Measurements from ENCODE around the gene PARP15. TPM values are rescaled to one million over a fixed set of nuclear protein-coding genes. Genes with fewer than 3 reads are reported as not detected.

The PARP15 gene
- total RNA-seq, 2 experiments from 2014 or later = 41.6 to 41.8 TPM

GRCh38 chr3:122560680-122561079, 16.8 kb upstream of the PARP15 start:
- H3K36me3 ChIP-seq (ENCODE audit: insufficient read depth, low read length) = peaks cover 42% of the 10 kb centered on the region
- no peaks in the 10 kb centered on the region for H3K9me3 ChIP-seq (ENCODE audit: control insufficient read depth in 1 of 2, insufficient read depth in 1 of 2, low read length in 2 of 2)
- intact Hi-C loops (cut with DNase I, micrococcal nuclease) = loop anchor here (1.0 to 10.0 kb wide), 9 partner anchors 119 to 1016 kb away; partner anchors contain the start of genes POLQ (in 2 of the 2), SEC22A (in 2 of the 2), FAM162A (in 1 of the 2) and HSPBAP1 (in 1 of the 2)
- peaks cover 78% of the 10 kb centered on the region for H3K36me3 Mint-ChIP-seq (ENCODE audit: low read depth)
- H3K27me3 ChIP-seq (ENCODE audit: control insufficient read depth in 1 of 2, insufficient read depth in 2 of 2, low read length in 2 of 2) = no peaks in the 10 kb centered on the region
- peak overlapping the region; percentile 76 for H3K4me3 Mint-ChIP-seq
- H3K27ac Mint-ChIP-seq = peak overlapping the region; percentile 79
- H3K4me1 ChIP-seq (ENCODE audit: insufficient read depth, low read length) = peaks cover 41% of the 10 kb centered on the region
- DNase-seq = peak in 13 of 14 experiments; percentile 7 to 82 (median 45)
- no peaks in the 10 kb centered on the region for H3K27me3 Mint-ChIP-seq
- H3K4me3 ChIP-seq (ENCODE audit: low read length) = no peak overlapping the region
- ChIA-PET CTCF (interaction anchor here (0.7 to 7.0 kb wide), 3 partner anchors 21 to 119 kb away, joined by 3 to 45 read pairs (median 4); no protein-coding TSS in a partner anchor), POLR2A (interaction anchor here (0.8 to 8.6 kb wide), 2 partner anchors 67 to 118 kb away, joined by 3 to 94 read pairs; partner anchors contain the start of gene PARP14)
- no peaks in the 10 kb centered on the region for H3K9me3 Mint-ChIP-seq
- H3K4me1 Mint-ChIP-seq (ENCODE audit: low read depth) = peaks cover 53% of the 10 kb centered on the region
- peak; percentile 22 for ATAC-seq (ENCODE audit: poor library complexity)
- H3K27ac ChIP-seq (ENCODE audit: low read depth in 1 of 2, low read length in 2 of 2) = no peak overlapping the region
- TF ChIP-seq CTCF (IDR thresholded peaks at IDR 0.05) = peak; percentile 82

GRCh38 chr3:122562923-122563716, 14.3 kb upstream of the PARP15 start:
- Histone ChIP-seq H3K36me3 (ENCODE audit: insufficient read depth, low read length) (peaks cover 40% of the 10 kb centered on the region), H3K27ac (ENCODE audit: low read depth in 1 of 2, low read length in 2 of 2) (peak overlapping the region; percentile 83 to 88), H3K4me1 (ENCODE audit: insufficient read depth, low read length) (peaks cover 63% of the 10 kb centered on the region), H3K27me3 (ENCODE audit: control insufficient read depth in 1 of 2, insufficient read depth in 2 of 2, low read length in 2 of 2) (no peaks in the 10 kb centered on the region), H3K9me3 (ENCODE audit: control insufficient read depth in 1 of 2, insufficient read depth in 1 of 2, low read length in 2 of 2) (no peaks in the 10 kb centered on the region), H3K4me3 (ENCODE audit: low read length) (peak overlapping the region; percentile 92)
- intact Hi-C loops (cut with DNase I, micrococcal nuclease) = loop anchor here (5.0 to 10.0 kb wide), 7 partner anchors 181 to 1018 kb away; partner anchors contain the start of genes POLQ (in 2 of the 2), SEC22A (in 2 of the 2), FAM162A (in 1 of the 2) and HSPBAP1 (in 1 of the 2)
- Mint-ChIP-seq H3K27ac (peak overlapping the region; percentile 89), H3K36me3 (ENCODE audit: low read depth) (peaks cover 75% of the 10 kb centered on the region), H3K9me3 (no peaks in the 10 kb centered on the region), H3K27me3 (no peaks in the 10 kb centered on the region), H3K4me1 (ENCODE audit: low read depth) (peaks cover 73% of the 10 kb centered on the region), H3K4me3 (peak overlapping the region; percentile 95)
- TF ChIP-seq CTCF (IDR thresholded peaks at IDR 0.05) = no peak
- ATAC-seq (ENCODE audit: poor library complexity) (no peak), DNase-seq (no peak)
- POLR2A ChIA-PET = interaction anchor here (1.0 to 8.6 kb wide), 5 partner anchors 11 to 230 kb away, joined by 3 to 94 read pairs (median 9); partner anchors contain the start of genes FAM162A, HSPBAP1, PARP14 and PARP15
- CTCF ChIA-PET = interaction anchor here (7.0 kb wide), 1 partner anchor 116 kb away, joined by 45 read pairs; no protein-coding TSS in a partner anchor

- Mint-ChIP-seq H3K9me3 (no peaks in the 10 kb centered on the region), H3K27ac (peak overlapping the region; percentile 89), H3K4me1 (ENCODE audit: low read depth) (peaks cover 78% of the 10 kb centered on the region), H3K4me3 (peak overlapping the region; percentile 95), H3K27me3 (no peaks in the 10 kb centered on the region), H3K36me3 (ENCODE audit: low read depth) (peaks cover 77% of the 10 kb centered on the region)
- intact Hi-C loops (cut with DNase I, micrococcal nuclease) = loop anchor here (2.0 to 10.0 kb wide), 8 partner anchors 15 to 1019 kb away; partner anchors contain the start of genes POLQ (in 2 of the 2), SEC22A (in 2 of the 2), FAM162A (in 1 of the 2) and HSPBAP1 (in 1 of the 2)
- Histone ChIP-seq H3K36me3 (ENCODE audit: insufficient read depth, low read length) (peaks cover 39% of the 10 kb centered on the region), H3K27ac (ENCODE audit: low read depth in 1 of 2, low read length in 2 of 2) (peak overlapping the region; percentile 83 to 88), H3K4me3 (ENCODE audit: low read length) (peak overlapping the region; percentile 92), H3K27me3 (ENCODE audit: control insufficient read depth in 1 of 2, insufficient read depth in 2 of 2, low read length in 2 of 2) (no peaks in the 10 kb centered on the region), H3K9me3 (ENCODE audit: control insufficient read depth in 1 of 2, insufficient read depth in 1 of 2, low read length in 2 of 2) (no peaks in the 10 kb centered on the region), H3K4me1 (ENCODE audit: insufficient read depth, low read length) (peaks cover 67% of the 10 kb centered on the region)
- peak; percentile 6 for ATAC-seq (ENCODE audit: poor library complexity)
- TF ChIP-seq CTCF (IDR thresholded peaks at IDR 0.05) = no peak
- CTCF ChIA-PET = interaction anchor here (1.0 to 7.0 kb wide), 3 partner anchors 16 to 180 kb away, joined by 3 to 45 read pairs (median 4); partner anchors contain the start of gene FAM162A
- POLR2A ChIA-PET = interaction anchor here (0.5 to 8.6 kb wide), 16 partner anchors 8 to 958 kb away, joined by 3 to 94 read pairs (median 5); partner anchors contain the start of genes FAM162A, HSPBAP1, KPNA1 and PARP14
- peak in 6 of 14 experiments; percentile 13 to 47 (median 23) for DNase-seq
These were observed 13.8 kb upstream of the PARP15 start for GRCh38 chr3:122563717-122564025.

Data from CD4-positive, alpha-beta T cell (primary cell).